K562 (cell line): Measurements from ENCODE around the gene ENOSF1. TPM values are rescaled to one million over a fixed set of nuclear protein-coding genes. Genes with fewer than 3 reads are reported as not detected.

Experiments used
- BRCA1 ChIP-seq, 2 experiments: fragments of 450-650 bp in 1 of 2; sonication (generic) in 1 of 2; formaldehyde crosslinking in 1 of 2; IDR thresholded peaks; 2 replicates each; pipeline versions ENCODE4 v1.5.0 to v1.6.1; 2017 to 2020; ENCODE audit warnings: mild to moderate bottlenecking in 1 of 2, missing genetic modification reagents in 1 of 2
- CBFA2T2 ChIP-seq: fragments of 450-650 bp; conservative IDR thresholded peaks from 2 replicates; pipeline ENCODE4 v1.6.1; 2017; ENCODE audit warnings: mild to moderate bottlenecking
- CBFA2T3 ChIP-seq: fragments of 450-650 bp; IDR thresholded peaks from 2 replicates; pipeline ENCODE4 v1.6.1; 2017
- EHMT2 ChIP-seq: fragments of 450-650 bp; IDR thresholded peaks from 2 replicates; pipeline ENCODE4 v1.6.1; 2018; ENCODE audit warnings: antibody characterized with exemption
- EP300 ChIP-seq: IDR thresholded peaks from 2 replicates; pipeline ENCODE4 v1.6.1; 2012; ENCODE audit warnings: low read length, improper control_type of control experiment
- HDAC1 ChIP-seq, 2 experiments: fragments of 450-650 bp; IDR thresholded peaks; 2 replicates each; pipeline ENCODE4 v1.6.1; 2016 to 2017; ENCODE audit warnings: inconsistent platforms in 1 of 2, mild to moderate bottlenecking in 1 of 2, moderate library complexity in 1 of 2
- HNRNPK ChIP-seq: fragments of 200-400 bp; formaldehyde crosslinking; IDR thresholded peaks from one replicate; pipeline ENCODE4 v1.6.1; 2018; ENCODE audit warnings: mild to moderate bottlenecking, low read depth, low read length; ENCODE audit not compliant: poor library complexity, severe bottlenecking
- ILK ChIP-seq: fragments of 450-650 bp; IDR thresholded peaks from 2 replicates; pipeline ENCODE4 v1.6.1; 2016; ENCODE audit warnings: missing genetic modification characterization, low read depth, mild to moderate bottlenecking, missing compliant biosample characterization, moderate library complexity, borderline replicate concordance
- KDM1A ChIP-seq, 2 experiments: fragments of 450-650 bp; IDR thresholded peaks; 2 replicates each; pipeline ENCODE4 v1.6.1; 2016; ENCODE audit warnings: mild to moderate bottlenecking in 2 of 2
- KLF16 ChIP-seq: IDR thresholded peaks from 2 replicates; pipeline ENCODE4 v1.6.1; 2016; ENCODE audit warnings: antibody characterized with exemption
- LCOR ChIP-seq: sonication (generic); formaldehyde crosslinking; IDR thresholded peaks from 2 replicates; pipeline ENCODE4 v1.8.0; 2022; ENCODE audit warnings: mild to moderate bottlenecking, missing genetic modification reagents
- MEIS2 ChIP-seq: fragments of 450-650 bp; IDR thresholded peaks from 2 replicates; pipeline ENCODE4 v1.6.1; 2014; ENCODE audit warnings: mild to moderate bottlenecking; ENCODE audit not compliant: partially characterized antibody
- MTA1 ChIP-seq: fragments of 450-650 bp; IDR thresholded peaks from 2 replicates; pipeline ENCODE4 v1.6.1; 2017; ENCODE audit warnings: borderline replicate concordance
- MTA2 ChIP-seq: fragments of 450-650 bp; IDR thresholded peaks from 2 replicates; pipeline ENCODE4 v1.6.1; 2016; ENCODE audit warnings: low read depth
- NCOR1 ChIP-seq: fragments of 450-650 bp; IDR thresholded peaks from 2 replicates; pipeline ENCODE4 v1.6.1; 2016; ENCODE audit warnings: mild to moderate bottlenecking, moderate library complexity
- NFIC ChIP-seq: fragments of 450-650 bp; IDR thresholded peaks from 2 replicates; pipeline ENCODE4 v1.6.1; 2017; ENCODE audit warnings: mild to moderate bottlenecking, inconsistent platforms
- SMARCA4 ChIP-seq: fragments of 450-650 bp; IDR thresholded peaks from 2 replicates; pipeline ENCODE4 v1.6.1; 2016
- TCF3 ChIP-seq: sonication (generic); formaldehyde crosslinking; IDR thresholded peaks from 2 replicates; pipeline ENCODE4 v1.4.0; 2020; ENCODE audit warnings: mild to moderate bottlenecking, missing genetic modification reagents
- TRIM24 ChIP-seq, 2 experiments: fragments of 450-650 bp; IDR thresholded peaks; 2 replicates each; pipeline ENCODE4 v1.6.1; 2016
- ZBED1 ChIP-seq: IDR thresholded peaks from 2 replicates; pipeline ENCODE4 v1.6.1; 2014
- ZNF354B ChIP-seq: fragments of 250-450 bp; sonication (Bioruptor Pico); IDR thresholded peaks from 2 replicates; pipeline ENCODE4 v1.4.0; 2020
- polyA plus RNA-seq, 8 experiments: library from polyadenylated mRNA; depleted of rRNA in 4 of 8; stranded (reverse) in 5 of 8; unstranded in 3 of 8; fragments of >200 nt; fragmentation: Nextera tagmentation in 2 of 8; fragmentation: Illumina TruSeq in 1 of 8; extraction: Ambion mirVana in 2 of 8; extraction: Trizol in 1 of 8; gene quantifications; 2 replicates each; pipeline versions ENCODE4 v1.2.1 to v1.2.3, GENCODE V29; 2011 to 2014; ENCODE audit warnings: inconsistent platforms in 1 of 8, missing spikeins in 1 of 8
- total RNA-seq, 7 experiments: library from RNA; depleted of rRNA in 6 of 7; stranded (reverse); fragments of >200 nt in 6 of 7; fragmentation: Illumina TruSeq in 2 of 7; extraction: Trizol in 2 of 7; gene quantifications; 2 replicates each; pipeline versions ENCODE4 v1.2.1 to v1.2.3, GENCODE V29; 2011 to 2021; ENCODE audit warnings: low replicate concordance in 1 of 7
- TF ChIP-seq, protein P1 (sequence below): fragments of 450-650 bp; IDR thresholded peaks from 2 replicates; pipeline ENCODE4 v1.6.1; 2017; ENCODE audit warnings: antibody characterized with exemption, mild to moderate bottlenecking
- TF ChIP-seq, protein P2 (sequence below): fragments of 450-650 bp; formaldehyde crosslinking; IDR thresholded peaks from 2 replicates; pipeline ENCODE4 v1.4.0; 2022; ENCODE audit warnings: missing genetic modification characterization
- TF ChIP-seq, protein P3 (sequence below), 2 experiments: fragments of 450-650 bp in 1 of 2; sonication (generic) in 1 of 2; formaldehyde crosslinking in 1 of 2; IDR thresholded peaks in 1 of 2; conservative IDR thresholded peaks in 1 of 2; 2 replicates each; pipeline versions ENCODE4 v1.6.1 to v1.8.1; 2016 to 2023; ENCODE audit warnings: mild to moderate bottlenecking in 2 of 2, moderate library complexity in 2 of 2, inconsistent platforms in 1 of 2, missing genetic modification reagents in 1 of 2

Gene ENOSF1
- total and polyA plus RNA-seq, 9 of the 15 experiments (the other 6 are each of a cell fraction or from before 2014, with no cell fraction given) = 15.5 to 66.4 (median 46.5) TPM

DNA sequence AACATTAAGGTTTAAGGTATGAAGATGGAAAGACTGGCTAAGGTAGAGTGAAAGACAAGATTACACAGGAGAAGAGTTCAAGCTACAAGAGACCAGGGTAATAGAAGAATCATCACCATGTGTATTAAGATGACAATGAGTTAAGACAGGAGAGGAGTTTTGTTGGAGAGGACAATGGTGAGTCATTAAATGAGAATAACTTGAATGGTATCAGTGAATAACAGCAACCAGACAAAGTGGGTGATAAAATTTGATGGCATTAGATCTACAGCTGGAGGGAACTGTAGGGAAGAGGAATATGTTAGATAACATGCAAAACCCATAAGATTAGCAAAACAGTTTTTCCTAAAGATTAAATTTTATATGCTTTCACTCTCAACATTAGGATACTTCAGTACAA lies 18.8 kb upstream of the ENOSF1 start (continued):
- TF ChIP-seq, protein P1, sequence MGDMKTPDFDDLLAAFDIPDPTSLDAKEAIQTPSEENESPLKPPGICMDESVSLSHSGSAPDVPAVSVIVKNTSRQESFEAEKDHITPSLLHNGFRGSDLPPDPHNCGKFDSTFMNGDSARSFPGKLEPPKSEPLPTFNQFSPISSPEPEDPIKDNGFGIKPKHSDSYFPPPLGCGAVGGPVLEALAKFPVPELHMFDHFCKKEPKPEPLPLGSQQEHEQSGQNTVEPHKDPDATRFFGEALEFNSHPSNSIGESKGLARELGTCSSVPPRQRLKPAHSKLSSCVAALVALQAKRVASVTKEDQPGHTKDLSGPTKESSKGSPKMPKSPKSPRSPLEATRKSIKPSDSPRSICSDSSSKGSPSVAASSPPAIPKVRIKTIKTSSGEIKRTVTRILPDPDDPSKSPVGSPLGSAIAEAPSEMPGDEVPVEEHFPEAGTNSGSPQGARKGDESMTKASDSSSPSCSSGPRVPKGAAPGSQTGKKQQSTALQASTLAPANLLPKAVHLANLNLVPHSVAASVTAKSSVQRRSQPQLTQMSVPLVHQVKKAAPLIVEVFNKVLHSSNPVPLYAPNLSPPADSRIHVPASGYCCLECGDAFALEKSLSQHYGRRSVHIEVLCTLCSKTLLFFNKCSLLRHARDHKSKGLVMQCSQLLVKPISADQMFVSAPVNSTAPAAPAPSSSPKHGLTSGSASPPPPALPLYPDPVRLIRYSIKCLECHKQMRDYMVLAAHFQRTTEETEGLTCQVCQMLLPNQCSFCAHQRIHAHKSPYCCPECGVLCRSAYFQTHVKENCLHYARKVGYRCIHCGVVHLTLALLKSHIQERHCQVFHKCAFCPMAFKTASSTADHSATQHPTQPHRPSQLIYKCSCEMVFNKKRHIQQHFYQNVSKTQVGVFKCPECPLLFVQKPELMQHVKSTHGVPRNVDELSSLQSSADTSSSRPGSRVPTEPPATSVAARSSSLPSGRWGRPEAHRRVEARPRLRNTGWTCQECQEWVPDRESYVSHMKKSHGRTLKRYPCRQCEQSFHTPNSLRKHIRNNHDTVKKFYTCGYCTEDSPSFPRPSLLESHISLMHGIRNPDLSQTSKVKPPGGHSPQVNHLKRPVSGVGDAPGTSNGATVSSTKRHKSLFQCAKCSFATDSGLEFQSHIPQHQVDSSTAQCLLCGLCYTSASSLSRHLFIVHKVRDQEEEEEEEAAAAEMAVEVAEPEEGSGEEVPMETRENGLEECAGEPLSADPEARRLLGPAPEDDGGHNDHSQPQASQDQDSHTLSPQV = 0 out of 2 replicates have a peak, but pooled peaks have one; percentile 25
- TF ChIP-seq, protein P2, sequence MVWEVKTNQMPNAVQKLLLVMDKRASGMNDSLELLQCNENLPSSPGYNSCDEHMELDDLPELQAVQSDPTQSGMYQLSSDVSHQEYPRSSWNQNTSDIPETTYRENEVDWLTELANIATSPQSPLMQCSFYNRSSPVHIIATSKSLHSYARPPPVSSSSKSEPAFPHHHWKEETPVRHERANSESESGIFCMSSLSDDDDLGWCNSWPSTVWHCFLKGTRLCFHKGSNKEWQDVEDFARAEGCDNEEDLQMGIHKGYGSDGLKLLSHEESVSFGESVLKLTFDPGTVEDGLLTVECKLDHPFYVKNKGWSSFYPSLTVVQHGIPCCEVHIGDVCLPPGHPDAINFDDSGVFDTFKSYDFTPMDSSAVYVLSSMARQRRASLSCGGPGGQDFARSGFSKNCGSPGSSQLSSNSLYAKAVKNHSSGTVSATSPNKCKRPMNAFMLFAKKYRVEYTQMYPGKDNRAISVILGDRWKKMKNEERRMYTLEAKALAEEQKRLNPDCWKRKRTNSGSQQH (CRISPR knock-in tag) = no peak
- peak in 1 of 2 experiments; percentile 34; a peak in 1 of 4 replicates for TF ChIP-seq KDM1A (IDR thresholded peaks at IDR 0.05)
- TF ChIP-seq HDAC1 (IDR thresholded peaks at IDR 0.05) = 0 out of 4 replicates have a peak, but pooled peaks of 1 of the 2 experiments have one; percentile 36
- peak; percentile 81 for TF ChIP-seq SMARCA4
- TF ChIP-seq NFIC = peak; percentile 52; the same call in 1 of the 2 replicates
- TF ChIP-seq MTA1 = 0 out of 2 replicates have a peak, but pooled peaks have one; percentile 34
- 0 out of 2 replicates have a peak, but pooled peaks have one; percentile 2 for TF ChIP-seq EHMT2
- peak; percentile 10 for TF ChIP-seq MEIS2
- TF ChIP-seq BRCA1 (IDR thresholded peaks at IDR 0.05) = no peak
- TF ChIP-seq BRCA1 (CRISPR knock-in tag; IDR thresholded peaks at IDR 0.05) = no peak
- TF ChIP-seq CBFA2T2 = peak; percentile 85
- peak; percentile 32; the same call in 1 of the 2 replicates for TF ChIP-seq KLF16
- no peak for TF ChIP-seq HNRNPK
- TF ChIP-seq ZBED1 = 0 out of 2 replicates have a peak, but pooled peaks have one; percentile 45
- no peak for TF ChIP-seq ZNF354B
- TF ChIP-seq CBFA2T3 = peak; percentile 91
- peak; percentile 80 for TF ChIP-seq NCOR1
- TF ChIP-seq EP300 = 0 out of 2 replicates have a peak, but pooled peaks have one; percentile 36
- TF ChIP-seq ILK (tag) = no peak
- peak; percentile 65 for TF ChIP-seq MTA2
- TF ChIP-seq, protein P3, sequence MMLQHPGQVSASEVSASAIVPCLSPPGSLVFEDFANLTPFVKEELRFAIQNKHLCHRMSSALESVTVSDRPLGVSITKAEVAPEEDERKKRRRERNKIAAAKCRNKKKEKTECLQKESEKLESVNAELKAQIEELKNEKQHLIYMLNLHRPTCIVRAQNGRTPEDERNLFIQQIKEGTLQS (IDR thresholded peaks at IDR 0.05) = peak; percentile 60
- TF ChIP-seq, protein P3 (CRISPR knock-in tag; conservative IDR thresholded peaks at IDR 0.05) = no peak
- TF ChIP-seq LCOR = no peak
- peak; percentile 86 for TF ChIP-seq TCF3
- peak; percentile 46 to 79; a peak in 3 of 4 replicates for TF ChIP-seq TRIM24 (IDR thresholded peaks at IDR 0.05)
